Adipose tissue (tissue), 3 donors: Measurements from ENCODE around the gene STUB1. TPM values are rescaled to one million over a fixed set of nuclear protein-coding genes. Genes with fewer than 3 reads are reported as not detected.
"Not testable (repeated sequence)": the region's sequence is repeated elsewhere in the genome, so short reads cannot be mapped to it uniquely, and the experiment has no call there.

Experiments used
- H3K27ac ChIP-seq: one replicate; pipeline ENCODE4 v1.5.1; 2013; ENCODE audit warnings: low read depth, low read length
- WGBS, 3 donors: extraction: QIAGEN DNeasy Blood & Tissue Kit; methylation state at CpG; one replicate each; pipeline ENCODE4 v1.1.7; 2013; 5-methylcytosine and 5-hydroxymethylcytosine counted together
- polyA plus RNA-seq, 3 donors: library from polyadenylated mRNA; stranded (reverse); fragments of 200-250 nt; gene quantifications; one replicate each; pipeline ENCODE4 v1.2.3, GENCODE V29; 2013
- donor health status: healthy with polysubstance abuse.
- donor health status: Bipolar disorder and iron deficiency.
- donor health status: healthy.

Gene STUB1
- polyA plus RNA-seq, 3 donors, result 85.4 to 145 (median 139) TPM

DNA sequence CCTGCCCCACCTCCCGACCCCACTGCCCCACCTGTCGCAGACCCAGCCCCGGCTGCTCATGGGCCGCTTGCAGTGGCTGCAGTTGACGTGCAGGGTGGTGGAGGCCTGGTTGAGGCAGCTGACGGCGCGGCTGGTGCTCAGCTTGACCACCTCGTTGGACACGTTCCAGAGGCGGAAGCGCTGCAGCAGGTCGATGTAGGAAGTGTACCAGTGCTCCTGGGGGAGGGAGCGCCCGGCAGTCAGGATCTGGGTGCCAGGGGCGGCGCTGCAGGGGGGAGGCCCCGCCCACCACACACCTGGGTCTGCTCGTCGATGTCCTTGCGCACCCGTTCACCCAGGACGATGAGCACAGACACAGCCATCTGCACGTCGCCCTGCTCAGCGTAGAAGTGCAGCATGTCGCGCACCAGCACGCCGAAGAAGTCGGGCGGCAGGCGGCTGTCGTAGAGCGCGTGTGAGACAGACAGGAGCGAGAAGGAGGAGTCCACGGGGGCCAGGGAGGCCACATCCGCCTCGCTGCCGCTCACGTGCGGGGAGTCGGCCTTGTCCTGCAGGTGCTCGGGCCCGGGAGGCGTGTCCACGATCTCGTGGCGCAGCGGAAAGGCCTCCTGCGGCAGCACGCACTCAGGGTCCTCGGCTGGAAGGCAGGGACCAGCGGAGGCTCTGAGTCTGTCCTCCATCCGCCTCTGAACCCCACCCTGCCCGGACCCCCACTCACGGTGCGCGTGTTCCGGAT, 4.9 kb downstream of the STUB1 start:
- no peak overlapping the region for H3K27ac ChIP-seq
- 90 to 94% (median 92%) methylated on average over 61 of the region's 61 CpGs for WGBS, 3 donors

DNA sequence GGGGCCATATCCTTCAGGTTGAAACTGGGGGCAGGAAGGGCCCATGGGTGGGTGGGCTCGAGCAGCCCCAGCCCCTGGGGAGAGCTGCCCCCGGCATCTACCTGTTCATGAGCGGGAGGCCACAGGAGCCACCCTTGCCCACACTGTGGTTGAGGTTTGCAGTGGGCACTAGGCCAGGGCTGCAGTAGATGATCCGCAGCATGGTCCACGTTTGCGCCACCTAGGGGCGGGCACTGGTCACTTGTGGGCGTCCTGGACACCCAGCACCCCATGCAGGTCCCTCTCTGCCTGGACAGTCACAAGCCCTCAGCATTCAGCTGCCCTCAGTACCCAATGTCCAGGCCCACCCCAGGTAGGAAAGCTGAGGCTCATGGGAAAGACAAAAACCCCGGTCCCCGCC, 5.8 kb downstream of the STUB1 start:
- no peak overlapping the region for H3K27ac ChIP-seq
- WGBS, 3 donors, result 56 to 74% (median 61%) methylated on average over 10 of the region's 10 CpGs

DNA sequence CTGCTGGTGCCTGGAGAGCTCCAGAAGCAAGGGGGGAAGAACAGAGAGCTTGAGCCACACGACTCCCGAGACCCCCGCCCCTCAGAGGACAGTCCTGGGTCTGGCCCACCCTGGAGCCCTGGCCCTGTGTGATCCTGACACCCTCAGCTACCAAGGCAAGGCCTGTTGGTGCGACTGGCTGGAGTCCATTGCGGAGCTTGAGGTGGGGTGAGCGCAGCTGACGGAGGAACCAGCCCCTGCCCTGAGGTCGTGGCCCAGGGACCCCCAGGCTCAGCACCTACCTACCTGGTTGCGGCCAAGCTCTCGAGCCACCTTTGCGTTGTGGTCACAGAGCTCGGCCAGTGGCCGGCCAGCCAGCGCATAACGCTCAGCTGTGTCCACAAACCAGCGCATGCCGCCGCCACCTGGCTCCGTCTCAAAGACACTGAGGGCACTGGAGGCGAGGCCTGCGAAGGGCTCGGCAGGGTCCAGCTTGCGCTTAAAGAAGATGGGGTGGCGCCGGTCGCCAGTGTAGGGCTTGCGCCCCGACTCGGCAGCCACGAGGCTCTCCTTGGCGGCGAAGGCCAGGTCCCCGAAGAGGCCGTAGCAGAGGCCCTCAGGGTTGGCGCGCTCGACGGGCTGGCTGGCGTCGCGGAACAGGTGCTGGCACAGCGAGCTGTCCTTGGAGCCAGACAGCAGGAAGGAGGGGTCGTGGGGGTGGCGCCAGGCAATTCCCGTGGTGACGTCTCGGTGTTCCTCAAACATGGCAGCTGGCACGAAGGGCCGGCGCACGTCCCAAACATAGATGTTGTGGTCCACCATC, 6.5 kb downstream of the STUB1 start:
- 91 to 96% (median 94%) methylated on average over 51 of the region's 51 CpGs for WGBS, 3 donors
- H3K27ac ChIP-seq, result no peak overlapping the region

GRCh38 chr16:687499-687898, 7.3 kb downstream of the STUB1 start:
- H3K27ac ChIP-seq, result no peak overlapping the region
- 91 to 96% (median 91%) methylated on average over 19 of the region's 19 CpGs for WGBS, 3 donors

- no peak overlapping the region for H3K27ac ChIP-seq
- 74 to 84% (median 80%) methylated on average over 26 of the region's 26 CpGs for WGBS, 3 donors
Measured at GRCh38 chr16:689175-689897, 9.1 kb downstream of the STUB1 start.

- H3K27ac ChIP-seq, result not testable (repeated sequence)
- 78 to 88% (median 87%) methylated on average over 16 of the region's 16 CpGs for WGBS, 3 donors
Measured at GRCh38 chr16:691242-691641, 11.0 kb downstream of the STUB1 start.

DNA sequence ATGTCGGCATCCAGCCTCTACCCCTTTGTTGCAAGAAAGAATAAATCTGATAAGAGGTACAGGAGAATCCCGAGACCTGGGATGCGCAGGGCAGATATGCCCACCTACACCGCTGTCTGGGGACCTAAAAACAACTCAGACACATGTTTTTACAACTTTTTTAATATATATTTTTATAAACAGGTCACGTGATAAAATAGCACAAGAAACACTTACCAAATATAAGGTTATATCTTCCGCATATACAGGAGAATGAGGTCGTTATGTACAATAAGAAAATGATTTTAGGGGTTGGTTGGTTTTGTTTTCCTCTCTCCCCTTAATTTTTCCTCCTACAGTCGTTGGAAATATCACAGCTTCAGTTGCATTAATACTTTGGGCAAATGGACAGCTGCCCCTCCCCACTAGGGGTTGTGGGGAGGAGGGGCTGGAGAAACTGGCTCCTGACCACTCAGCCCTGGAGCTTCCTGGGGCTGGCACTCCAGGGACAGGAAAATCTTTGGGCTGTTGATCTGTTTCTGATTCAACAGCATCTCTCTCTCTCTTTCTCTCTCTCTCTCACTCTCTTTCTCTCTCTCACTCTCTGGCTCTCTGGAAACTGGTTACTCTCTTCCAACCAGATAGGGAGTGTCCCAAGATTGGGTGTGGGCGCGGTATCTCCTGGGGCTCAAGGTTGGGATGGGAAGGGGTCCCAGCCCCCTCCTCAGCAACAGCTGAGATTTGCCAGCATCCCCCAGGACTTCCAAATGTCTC, 12.3 kb downstream of the STUB1 start:
- H3K27ac ChIP-seq, result no peak overlapping the region
- 60 to 77% (median 71%) methylated on average over 10 of the region's 10 CpGs for WGBS, 3 donors

GRCh38 chr16:693364-693763, 13.2 kb downstream of the STUB1 start:
- 34 to 39% (median 36%) methylated on average over 19 to 22 of the region's 22 CpGs for WGBS, 3 donors
- H3K27ac ChIP-seq, result no peak overlapping the region

GRCh38 chr16:693766-694165, 13.6 kb downstream of the STUB1 start:
- H3K27ac ChIP-seq, result no peak overlapping the region
- 5 to 7% (median 7%) methylated on average over 16 to 36 of the region's 37 CpGs for WGBS, 3 donors

DNA sequence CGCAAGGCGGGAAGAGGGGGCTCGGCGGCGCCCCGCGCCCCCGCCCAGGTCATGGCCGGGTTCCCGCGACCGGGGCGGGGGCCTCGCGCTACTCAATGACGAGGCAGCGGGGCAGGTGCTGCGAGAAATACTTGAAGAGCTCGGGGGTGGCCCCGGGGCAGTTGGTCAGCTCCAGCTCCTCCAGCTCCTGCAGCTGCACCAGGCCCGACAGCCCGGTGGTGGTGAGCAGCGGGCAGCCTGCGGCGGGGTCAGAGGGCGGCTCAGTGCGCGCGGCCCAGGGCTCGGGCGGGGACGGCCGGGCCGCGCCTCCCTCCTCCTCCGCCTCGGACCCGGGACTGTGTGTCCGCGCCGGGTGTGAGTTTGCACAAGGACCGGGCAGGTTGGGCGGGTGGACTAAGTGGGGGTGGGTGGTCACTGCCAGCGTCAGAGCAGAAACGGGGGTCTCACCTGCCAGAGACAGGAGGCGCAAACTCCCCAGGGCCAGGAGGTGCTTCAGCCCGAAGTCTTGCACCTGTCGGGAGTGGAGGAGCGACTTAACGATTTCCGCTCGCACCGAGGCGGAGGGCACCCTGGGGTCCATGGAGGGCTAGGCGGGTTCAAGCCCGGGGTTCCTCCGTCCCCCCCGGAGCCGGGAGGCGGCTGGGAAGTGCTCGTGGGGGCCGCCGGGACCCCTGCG, 14.1 kb downstream of the STUB1 start:
- no peak overlapping the region for H3K27ac ChIP-seq
- WGBS, 3 donors, result 2 to 5% (median 3%) methylated on average over 51 to 64 of the region's 64 CpGs

DNA sequence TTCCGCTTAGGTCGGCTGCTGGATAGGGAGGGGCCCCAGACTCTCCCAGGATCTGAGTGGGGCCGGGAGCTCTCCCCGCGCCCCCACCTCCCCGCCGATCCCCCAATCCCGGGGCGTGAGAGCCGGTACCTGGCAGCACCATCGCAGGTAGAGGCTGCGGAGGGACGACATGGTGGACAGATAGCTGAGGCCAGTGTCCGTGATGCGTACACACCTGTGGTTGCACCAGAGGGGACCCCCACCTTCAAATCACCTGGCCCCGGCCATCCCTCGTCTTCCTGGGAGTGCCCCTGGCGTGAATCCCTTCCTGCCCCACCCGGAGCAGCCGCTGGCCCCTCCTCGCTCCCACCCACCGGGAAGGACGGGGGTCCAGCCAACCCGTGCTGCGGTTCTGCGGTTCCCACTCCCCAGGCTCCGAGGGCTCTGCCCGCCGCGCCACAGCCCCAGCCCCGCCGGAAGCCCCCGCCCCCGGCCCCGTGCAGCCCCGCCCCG, 14.7 kb downstream of the STUB1 start:
- WGBS, 3 donors, result 2 to 3% (median 3%) methylated on average over 23 to 37 of the region's 37 CpGs
- H3K27ac ChIP-seq, result no peak overlapping the region

DNA sequence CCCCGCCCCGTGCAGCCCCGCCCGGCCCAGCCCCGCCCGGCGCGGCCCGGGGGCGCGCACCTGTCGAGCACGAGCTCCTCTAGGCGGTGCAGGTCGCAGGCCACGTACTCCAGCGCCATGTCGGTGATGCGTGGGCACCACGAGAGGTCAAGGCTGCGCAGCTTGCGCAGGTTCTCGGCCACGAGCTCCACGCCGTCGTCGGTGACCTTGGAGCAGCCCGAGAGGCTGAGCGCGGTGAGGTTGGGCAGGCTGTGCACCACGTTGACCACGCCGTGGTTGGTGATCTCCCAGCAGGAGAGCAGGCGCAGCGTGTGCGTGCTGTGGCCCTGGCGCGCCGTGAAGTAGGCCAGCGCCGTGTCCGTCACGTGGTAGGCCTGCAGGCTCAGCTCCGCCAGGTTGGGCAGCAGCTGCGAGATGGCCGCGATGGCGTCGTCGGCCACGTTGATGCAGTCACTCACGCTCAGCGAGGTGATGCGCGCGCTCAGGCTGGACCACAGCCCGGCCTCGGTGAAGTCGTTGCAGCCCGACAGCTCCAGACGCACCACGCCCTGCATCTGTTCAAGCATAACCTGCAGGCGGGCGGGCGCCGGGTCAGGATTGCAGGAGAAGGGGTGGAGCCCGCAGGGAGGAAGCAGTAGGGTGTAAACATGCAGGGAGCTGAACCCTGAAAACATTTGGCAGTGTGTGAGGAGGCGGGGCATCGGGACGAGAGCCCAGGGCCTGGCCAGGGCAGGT, 15.3 kb downstream of the STUB1 start:
- 2 to 4% (median 3%) methylated on average over 68 to 71 of the region's 71 CpGs for WGBS, 3 donors
- H3K27ac ChIP-seq, result no peak overlapping the region

DNA sequence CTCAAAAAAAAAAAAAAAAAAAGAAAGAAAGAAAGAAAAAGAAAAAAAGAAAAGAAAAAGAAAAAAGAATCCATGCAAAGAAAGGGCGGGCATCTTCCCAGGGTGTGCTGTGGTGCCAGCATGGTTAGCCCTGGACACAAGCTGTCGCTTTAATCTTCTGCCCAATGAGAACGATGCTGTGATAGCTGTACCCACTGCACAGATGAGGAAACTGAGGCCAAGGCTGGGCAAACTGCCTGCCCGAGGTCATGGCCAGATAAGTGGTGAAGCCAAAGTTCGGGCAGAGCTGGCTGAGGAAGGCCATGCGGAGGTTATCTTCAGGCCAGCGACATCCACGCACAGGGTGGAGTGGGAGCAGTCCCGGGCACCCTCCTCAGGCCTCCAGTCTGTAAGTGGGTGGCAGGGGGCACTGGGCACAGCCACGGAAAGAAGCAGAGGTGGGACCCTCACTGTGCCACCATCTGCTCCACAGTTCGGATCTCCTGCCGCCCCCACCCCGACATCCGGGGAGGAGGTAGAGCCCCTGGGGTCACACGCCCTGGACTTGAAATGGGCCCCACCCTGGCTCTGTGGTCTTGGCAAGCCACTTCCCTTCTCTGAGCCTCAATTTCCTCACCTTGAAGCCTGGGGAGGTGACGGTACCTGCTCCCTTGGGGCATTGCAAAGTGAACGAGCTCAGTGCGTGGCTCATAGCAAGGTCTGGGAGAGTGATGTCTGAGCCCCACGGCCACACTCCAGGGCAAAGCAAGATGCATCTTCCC, 18.9 kb downstream of the STUB1 start:
- no peak overlapping the region for H3K27ac ChIP-seq
- 70 to 79% (median 72%) methylated on average over 19 of the region's 19 CpGs for WGBS, 3 donors

- H3K27ac ChIP-seq, result no peak overlapping the region
- 4 to 7% (median 7%) methylated on average over 59 to 76 of the region's 76 CpGs for WGBS, 3 donors
Measured at GRCh38 chr16:700684-701584, 20.7 kb downstream of the STUB1 start.

DNA sequence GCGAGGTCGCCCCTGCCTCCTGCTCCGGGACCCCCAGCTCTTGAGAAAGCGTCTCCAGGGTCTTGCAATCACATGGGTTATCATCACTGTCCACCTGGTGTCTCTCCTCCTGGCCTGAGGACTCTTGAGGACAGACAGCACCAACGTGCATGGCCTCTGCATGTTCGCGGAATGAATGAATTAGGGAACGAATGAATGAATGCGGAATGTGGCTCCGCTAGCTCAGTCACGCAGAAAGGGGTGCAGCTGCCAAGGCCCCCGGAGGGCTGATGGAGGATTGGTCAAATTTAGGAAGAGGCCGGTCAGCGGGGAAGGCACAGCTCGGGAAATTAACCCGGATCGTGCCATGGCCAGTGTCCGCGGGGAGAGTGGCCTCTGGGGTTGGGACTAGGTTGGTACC, 22.1 kb downstream of the STUB1 start:
- no peak overlapping the region for H3K27ac ChIP-seq
- WGBS, 3 donors, result 78 to 85% (median 84%) methylated on average over 19 of the region's 19 CpGs

GRCh38 chr16:703406-703805, 23.2 kb downstream of the STUB1 start:
- H3K27ac ChIP-seq, result no peak overlapping the region
- 73 to 82% (median 81%) methylated on average over 12 of the region's 12 CpGs for WGBS, 3 donors
